Measurements from ENCODE around the gene SP7. TPM values are rescaled to one million over a fixed set of nuclear protein-coding genes. Genes with fewer than 3 reads are reported as not detected.
A peak's percentile ranks its signal among the peaks of the same experiment; 100 is the strongest.
"Not testable (repeated sequence)": the region's sequence is repeated elsewhere in the genome, so short reads cannot be mapped to it uniquely, and the experiment has no call there.

SP7 gene
- total and polyA plus RNA-seq, 10 donors: not detected

- Histone ChIP-seq H3K36me3 (peaks cover 0 to 29% (median 21%) of the 10 kb centered on the region in 6 donors), H3K27me3 (replicated peaks in 1 of 7) (no peaks in the 10 kb centered on the region), H3K27ac (peak overlapping the region; percentile 92 to 99 (median 96)), H3K4me3 (peak overlapping the region; percentile 39 to 70 (median 52)), H3K4me1 (peaks cover 31 to 50% (median 42%) of the 10 kb centered on the region in 6 donors), H3K9me3 (no peaks in the 10 kb centered on the region)
- no peak for DNase-seq
- intact Hi-C loops (cut with DNase I; ENCODE audit: low total_unique reads): no loop called here
- WGBS, 5 donors: 19 to 27% (median 19%) methylated on average over 23 of the region's 23 CpGs
- peak in 1 of 3 donors; percentile 64 for TF ChIP-seq POLR2AphosphoS5 (IDR thresholded peaks at IDR 0.05)
- no peak for TF ChIP-seq CTCF (IDR thresholded peaks at IDR 0.05 in 8 of 11, conservative IDR thresholded peaks at IDR 0.05 in 3 of 11)
These were observed 42.7 kb upstream of the SP7 start for GRCh38 chr12:53378724-53379388.

GRCh38 chr12:53378222-53378621, 42.1 kb upstream of the SP7 start:
- H3K27me3 ChIP-seq (replicated peaks in 1 of 7): no peaks in the 10 kb centered on the region
- peaks cover 0 to 22% (median 15%) of the 10 kb centered on the region in 6 donors for H3K36me3 ChIP-seq
- 92 to 98% (median 96%) methylated on average over 12 of the region's 12 CpGs for WGBS, 5 donors
- peak; percentile 76 for DNase-seq
- peaks cover 29 to 50% (median 37%) of the 10 kb centered on the region in 6 donors for H3K4me1 ChIP-seq
- peak overlapping the region in 2 of 8 donors; percentile 51 to 70 for H3K4me3 ChIP-seq
- no peak for TF ChIP-seq CTCF (IDR thresholded peaks at IDR 0.05 in 8 of 11, conservative IDR thresholded peaks at IDR 0.05 in 3 of 11)
- no peak for TF ChIP-seq POLR2A (IDR thresholded peaks at IDR 0.05)
- TF ChIP-seq POLR2AphosphoS5 (IDR thresholded peaks at IDR 0.05): no peak
- H3K9me3 ChIP-seq: no peaks in the 10 kb centered on the region
- peak overlapping the region; percentile 92 to 99 (median 96) for H3K27ac ChIP-seq
- intact Hi-C loops (cut with DNase I; ENCODE audit: low total_unique reads): no loop called here

GRCh38 chr12:53376747-53377146, 40.6 kb upstream of the SP7 start:
- TF ChIP-seq POLR2AphosphoS5 (IDR thresholded peaks at IDR 0.05): no peak
- no peak for TF ChIP-seq POLR2A (IDR thresholded peaks at IDR 0.05)
- Histone ChIP-seq H3K9me3 (no peaks in the 10 kb centered on the region), H3K36me3 (peaks cover 0 to 8% (median 0%) of the 10 kb centered on the region in 6 donors), H3K4me1 (peaks cover 20 to 49% (median 33%) of the 10 kb centered on the region in 6 donors), H3K27me3 (replicated peaks in 1 of 7) (no peaks in the 10 kb centered on the region), H3K27ac (no peak overlapping the region), H3K4me3 (no peak overlapping the region)
- 89 to 94% (median 91%) methylated on average over 2 of the region's 2 CpGs for WGBS, 5 donors
- intact Hi-C loops (cut with DNase I; ENCODE audit: low total_unique reads): no loop called here
- no peak for DNase-seq

GRCh38 chr12:53374277-53374676, 38.1 kb upstream of the SP7 start:
- H3K36me3 ChIP-seq; intact Hi-C loops (cut with DNase I; ENCODE audit: low total_unique reads); H3K9me3 ChIP-seq; H3K4me3 ChIP-seq; H3K27me3 ChIP-seq (replicated peaks in 1 of 7): not testable (repeated sequence)
- peak; percentile 64 for DNase-seq
- peak overlapping the region in 7 of 8 donors; percentile 58 to 98 (median 70) for H3K27ac ChIP-seq
- peaks cover 22 to 63% (median 45%) of the 10 kb centered on the region in 6 donors for H3K4me1 ChIP-seq
- 81 to 92% (median 84%) methylated on average over 14 of the region's 14 CpGs for WGBS, 5 donors

GRCh38 chr12:53373554-53374133, 37.5 kb upstream of the SP7 start:
- H3K4me3 ChIP-seq; intact Hi-C loops (cut with DNase I; ENCODE audit: low total_unique reads); H3K9me3 ChIP-seq; H3K36me3 ChIP-seq; H3K27me3 ChIP-seq (replicated peaks in 1 of 7): not testable (repeated sequence)
- DNase-seq: peak; percentile 10
- peaks cover 19 to 64% (median 46%) of the 10 kb centered on the region in 6 donors for H3K4me1 ChIP-seq
- WGBS, 5 donors: 80 to 88% (median 85%) methylated on average over 6 of the region's 6 CpGs
- H3K27ac ChIP-seq: peak overlapping the region; percentile 40 to 98 (median 70)
